Measurements from ENCODE around the gene MPST. TPM values are rescaled to one million over a fixed set of nuclear protein-coding genes. Genes with fewer than 3 reads are reported as not detected.
"Not testable (repeated sequence)": the region's sequence is repeated elsewhere in the genome, so short reads cannot be mapped to it uniquely, and the experiment has no call there.

The MPST gene
- total RNA-seq, 1 experiment from 2014 or later: 51.2 TPM

DNA sequence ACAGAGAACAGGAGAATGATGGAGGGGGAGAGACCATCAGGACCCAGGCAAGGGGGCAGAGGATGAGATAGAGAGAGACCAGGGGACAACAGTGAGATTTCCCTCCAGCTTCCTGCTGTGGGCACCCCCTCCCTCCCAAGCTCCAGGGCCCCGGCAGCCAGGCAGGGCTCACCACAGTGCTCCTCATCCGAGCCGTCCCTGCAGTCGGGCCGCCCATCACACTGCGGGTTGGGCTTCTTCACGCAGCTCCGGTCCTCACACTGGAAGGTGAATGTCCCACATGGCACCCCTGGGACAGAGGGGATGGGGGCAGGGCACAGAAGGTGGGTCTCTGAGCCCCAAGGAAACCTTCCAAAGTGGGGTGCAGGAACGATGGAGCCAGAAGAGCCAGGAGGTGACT lies 51.2 kb downstream of the MPST start:
- intact Hi-C loops (cut with micrococcal nuclease): no loop called here
- no TSS peak for BruUV-seq (replicated peaks)
- peaks cover 24% of the 10 kb centered on the region for H3K27me3 Mint-ChIP-seq (ENCODE audit: insufficient read depth, unreplicated experiment)

DNA sequence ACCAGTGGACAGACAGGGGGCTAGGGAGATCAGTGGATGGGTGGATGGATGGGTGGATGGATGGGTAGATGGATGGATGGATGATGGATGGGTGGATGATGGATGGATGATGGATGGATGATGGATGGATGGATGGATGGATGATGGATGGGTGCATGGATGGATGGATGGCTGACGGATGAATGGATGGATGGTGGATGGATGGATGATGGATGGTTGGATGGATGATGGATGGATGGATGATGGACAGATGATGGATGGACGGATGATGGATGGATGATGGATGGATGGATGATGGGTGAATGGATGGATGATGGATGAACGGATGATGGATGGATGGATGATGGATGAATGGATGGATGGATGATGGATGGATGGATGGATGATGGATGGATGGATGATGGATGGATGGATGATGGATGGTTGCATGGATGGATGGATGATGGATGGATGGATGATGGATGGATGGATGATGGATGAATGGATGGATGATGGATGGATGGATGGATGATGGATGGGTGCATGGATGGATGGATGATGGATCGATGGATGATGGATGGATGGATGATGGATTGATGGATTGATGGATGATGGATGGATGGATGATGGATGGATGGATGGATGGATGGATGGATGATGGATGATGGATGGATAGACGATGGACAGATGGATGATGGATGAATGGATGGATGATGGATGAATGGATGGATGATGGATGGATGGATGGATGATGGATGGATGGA lies 52.5 kb downstream of the MPST start:
- H3K4me1 Mint-ChIP-seq (ENCODE audit: insufficient read depth, unreplicated experiment); H3K36me3 Mint-ChIP-seq (ENCODE audit: insufficient read depth, unreplicated experiment); BruUV-seq (replicated peaks); H3K9me3 Mint-ChIP-seq (ENCODE audit: unreplicated experiment); DNase-seq (ENCODE audit: unreplicated experiment); H3K4me3 Mint-ChIP-seq (ENCODE audit: unreplicated experiment); intact Hi-C loops (cut with micrococcal nuclease); H3K27ac Mint-ChIP-seq (ENCODE audit: low read depth, unreplicated experiment); POLR2A ChIA-PET: not testable (repeated sequence)
- peaks cover 21% of the 10 kb centered on the region for H3K27me3 Mint-ChIP-seq (ENCODE audit: insufficient read depth, unreplicated experiment)
- CTCF ChIA-PET: interaction anchor here (0.5 kb wide), 1 partner anchor 384 kb away, joined by 3 read pairs; no protein-coding TSS in a partner anchor

More for the DNA sequence above, 51.2 kb downstream of the MPST start:
- TF ChIP-seq, protein P1, sequence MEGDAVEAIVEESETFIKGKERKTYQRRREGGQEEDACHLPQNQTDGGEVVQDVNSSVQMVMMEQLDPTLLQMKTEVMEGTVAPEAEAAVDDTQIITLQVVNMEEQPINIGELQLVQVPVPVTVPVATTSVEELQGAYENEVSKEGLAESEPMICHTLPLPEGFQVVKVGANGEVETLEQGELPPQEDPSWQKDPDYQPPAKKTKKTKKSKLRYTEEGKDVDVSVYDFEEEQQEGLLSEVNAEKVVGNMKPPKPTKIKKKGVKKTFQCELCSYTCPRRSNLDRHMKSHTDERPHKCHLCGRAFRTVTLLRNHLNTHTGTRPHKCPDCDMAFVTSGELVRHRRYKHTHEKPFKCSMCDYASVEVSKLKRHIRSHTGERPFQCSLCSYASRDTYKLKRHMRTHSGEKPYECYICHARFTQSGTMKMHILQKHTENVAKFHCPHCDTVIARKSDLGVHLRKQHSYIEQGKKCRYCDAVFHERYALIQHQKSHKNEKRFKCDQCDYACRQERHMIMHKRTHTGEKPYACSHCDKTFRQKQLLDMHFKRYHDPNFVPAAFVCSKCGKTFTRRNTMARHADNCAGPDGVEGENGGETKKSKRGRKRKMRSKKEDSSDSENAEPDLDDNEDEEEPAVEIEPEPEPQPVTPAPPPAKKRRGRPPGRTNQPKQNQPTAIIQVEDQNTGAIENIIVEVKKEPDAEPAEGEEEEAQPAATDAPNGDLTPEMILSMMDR (IDR thresholded peaks at IDR 0.05; ENCODE audit: unreplicated experiment): no peak
- CTCF ChIA-PET: interaction anchor here (1.1 kb wide), 1 partner anchor 26 kb away, joined by 3 read pairs; no protein-coding TSS in a partner anchor
- H3K36me3 Mint-ChIP-seq (ENCODE audit: insufficient read depth, unreplicated experiment): no peaks in the 10 kb centered on the region
- H3K4me1 Mint-ChIP-seq (ENCODE audit: insufficient read depth, unreplicated experiment): no peaks in the 10 kb centered on the region
- H3K27ac Mint-ChIP-seq (ENCODE audit: low read depth, unreplicated experiment): no peak overlapping the region
- H3K9me3 Mint-ChIP-seq (ENCODE audit: unreplicated experiment): no peaks in the 10 kb centered on the region
- POLR2A ChIA-PET: no interaction called here
- no peak for DNase-seq (ENCODE audit: unreplicated experiment)
- H3K4me3 Mint-ChIP-seq (ENCODE audit: unreplicated experiment): no peak overlapping the region

DNA sequence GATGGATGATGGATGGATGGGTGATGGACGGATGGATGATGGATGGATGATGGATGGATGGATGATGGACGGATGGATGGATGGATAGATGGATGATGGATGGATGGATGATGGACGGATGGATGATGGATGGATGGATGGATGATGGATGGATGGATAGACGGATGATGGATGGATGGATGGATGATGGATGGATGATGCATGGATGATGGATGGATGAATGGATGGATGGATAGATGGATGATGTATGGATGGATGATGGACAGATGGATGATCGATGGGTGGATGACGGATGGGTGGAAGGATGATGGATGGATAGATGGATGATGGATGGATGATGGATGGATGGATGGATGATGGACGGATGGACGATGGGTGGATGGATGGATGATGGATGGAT lies 53.1 kb downstream of the MPST start:
- no peak for DNase-seq (ENCODE audit: unreplicated experiment)
- H3K4me1 Mint-ChIP-seq (ENCODE audit: insufficient read depth, unreplicated experiment): no peaks in the 10 kb centered on the region
- POLR2A ChIA-PET: no interaction called here

DNA sequence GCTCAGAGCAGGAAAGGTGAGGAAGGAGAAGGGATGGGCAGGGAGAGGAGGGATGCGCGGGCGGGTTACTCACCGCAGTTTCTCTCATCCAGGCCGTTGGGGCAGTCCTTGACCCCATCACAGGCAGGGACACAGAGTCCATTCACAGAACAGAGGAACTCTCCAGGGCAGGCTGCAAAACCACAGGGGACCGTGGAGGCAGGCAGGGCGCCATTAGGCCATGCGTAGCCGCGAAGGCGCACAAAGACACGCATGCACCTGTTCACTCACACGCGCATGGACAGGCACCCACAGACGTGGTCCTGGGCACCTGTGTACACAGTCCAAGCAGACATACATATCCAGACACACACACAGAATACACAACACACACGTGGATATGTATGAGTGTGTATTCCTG lies 55.0 kb downstream of the MPST start:
- TF ChIP-seq, protein P1 (IDR thresholded peaks at IDR 0.05; ENCODE audit: unreplicated experiment): no peak
- no peaks in the 10 kb centered on the region for H3K36me3 Mint-ChIP-seq (ENCODE audit: insufficient read depth, unreplicated experiment)
- ChIA-PET POLR2A (no interaction called here), CTCF (interaction anchor here (1.2 kb wide), 1 partner anchor 9 kb away, joined by 4 read pairs; no protein-coding TSS in a partner anchor)
- no peaks in the 10 kb centered on the region for H3K4me1 Mint-ChIP-seq (ENCODE audit: insufficient read depth, unreplicated experiment)
- intact Hi-C loops (cut with micrococcal nuclease): no loop called here
- no peak overlapping the region for H3K27ac Mint-ChIP-seq (ENCODE audit: low read depth, unreplicated experiment)
- no TSS peak for BruUV-seq (replicated peaks)
- no peak overlapping the region for H3K4me3 Mint-ChIP-seq (ENCODE audit: unreplicated experiment)
- H3K27me3 Mint-ChIP-seq (ENCODE audit: insufficient read depth, unreplicated experiment): peaks cover 38% of the 10 kb centered on the region
- no peak for DNase-seq (ENCODE audit: unreplicated experiment)
- no peaks in the 10 kb centered on the region for H3K9me3 Mint-ChIP-seq (ENCODE audit: unreplicated experiment)

More for the DNA sequence above, 53.1 kb downstream of the MPST start:
- TF ChIP-seq, protein P1 (IDR thresholded peaks at IDR 0.05; ENCODE audit: unreplicated experiment): no peak
- H3K27ac Mint-ChIP-seq (ENCODE audit: low read depth, unreplicated experiment): no peak overlapping the region
- CTCF ChIA-PET: no interaction called here
- H3K27me3 Mint-ChIP-seq (ENCODE audit: insufficient read depth, unreplicated experiment): peaks cover 19% of the 10 kb centered on the region
- H3K4me3 Mint-ChIP-seq (ENCODE audit: unreplicated experiment): no peak overlapping the region
- intact Hi-C loops (cut with micrococcal nuclease): no loop called here
- no peaks in the 10 kb centered on the region for H3K36me3 Mint-ChIP-seq (ENCODE audit: insufficient read depth, unreplicated experiment)
- BruUV-seq (replicated peaks): no TSS peak
- no peaks in the 10 kb centered on the region for H3K9me3 Mint-ChIP-seq (ENCODE audit: unreplicated experiment)

Measured in MCF 10A (cell line).